HG03520 (cell line): Measurements from ENCODE around the gene EDA.

ENCODE experiments used
- ATAC-seq: cut with Tn5 transposase; IDR thresholded peaks from one replicate; pipeline ENCODE4 v1.9.1; 2021; ENCODE audit warnings: mild to moderate bottlenecking, moderate library complexity; ENCODE audit not compliant: unreplicated experiment

The EDA gene

GRCh38 chrX:69615779-69616456 is at the start of gene EDA:
EDA (plus strand) TSS chrX:69616113.
- peak; percentile 74 for ATAC-seq

DNA sequence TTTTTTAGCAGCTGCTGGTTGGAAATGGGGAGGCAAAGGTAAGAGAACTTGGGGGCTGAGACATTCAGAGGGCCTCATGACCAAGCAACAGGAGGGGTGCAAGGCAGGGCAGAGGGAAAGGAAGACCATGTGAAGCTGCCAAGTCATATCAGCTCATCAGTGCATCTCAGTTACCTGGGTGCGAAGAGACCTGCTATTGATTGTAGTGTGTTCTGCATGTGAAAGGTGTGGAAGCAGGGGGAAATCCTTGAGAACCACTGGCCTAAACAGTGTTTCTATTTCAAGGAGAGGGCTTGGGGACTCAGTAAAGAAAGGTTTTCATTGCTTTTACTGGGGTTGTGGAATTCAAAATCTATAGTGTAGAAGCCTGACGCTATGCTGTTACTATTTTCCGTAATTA is 47.1 kb upstream of the EDA start:
- no peak for ATAC-seq

DNA sequence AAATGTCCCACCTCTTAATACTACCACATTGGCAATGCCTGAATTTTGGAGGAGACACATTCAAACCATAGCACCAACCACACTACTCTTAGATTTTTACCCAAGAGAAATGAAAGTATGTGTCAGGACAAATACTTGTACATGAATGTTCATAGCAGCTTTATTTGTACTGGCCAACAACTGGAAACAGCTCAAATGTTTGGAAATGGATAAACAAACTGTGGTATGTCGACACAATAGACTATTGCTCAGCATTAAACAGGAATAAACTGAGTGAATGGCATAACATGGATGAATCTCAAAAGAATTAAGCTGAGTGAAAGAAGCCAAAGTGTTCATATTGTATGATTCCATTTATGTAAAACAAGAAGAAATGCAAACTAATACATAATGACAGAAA is 18.5 kb upstream of the EDA start:
- ATAC-seq, result no peak

GRCh38 chrX:69600182-69600581 is 15.7 kb upstream of the EDA start:
- no peak for ATAC-seq

DNA sequence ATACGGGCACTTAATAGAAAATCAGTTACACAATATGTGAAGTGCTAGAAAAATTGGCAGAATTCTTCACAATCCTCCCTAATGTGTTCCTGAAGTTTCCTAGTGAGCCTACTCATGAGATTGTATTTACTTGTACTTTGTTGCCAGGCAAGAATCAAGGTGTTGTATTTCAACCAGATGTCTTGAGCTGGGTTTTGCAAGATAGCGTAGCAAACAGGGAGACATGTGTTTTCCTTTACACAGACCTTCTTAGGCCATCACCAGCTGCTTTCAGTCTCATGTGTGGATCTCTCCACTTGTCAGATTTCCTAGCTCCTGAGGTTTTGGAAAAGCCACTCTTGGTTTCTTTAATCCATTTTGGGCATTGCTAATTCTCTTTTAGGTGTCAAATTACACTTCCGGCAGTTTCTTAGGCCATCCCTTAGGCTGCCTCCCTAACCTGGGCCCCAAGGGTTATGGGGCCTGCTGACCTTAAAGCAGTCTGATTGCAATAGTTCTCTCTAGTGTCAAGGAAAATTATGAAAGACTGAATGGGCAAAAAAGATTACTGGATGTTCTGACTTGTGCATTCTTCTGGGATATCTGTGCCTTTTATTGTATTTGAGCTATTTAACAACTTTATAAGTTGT is 12.2 kb upstream of the EDA start:
- ATAC-seq, result no peak

DNA sequence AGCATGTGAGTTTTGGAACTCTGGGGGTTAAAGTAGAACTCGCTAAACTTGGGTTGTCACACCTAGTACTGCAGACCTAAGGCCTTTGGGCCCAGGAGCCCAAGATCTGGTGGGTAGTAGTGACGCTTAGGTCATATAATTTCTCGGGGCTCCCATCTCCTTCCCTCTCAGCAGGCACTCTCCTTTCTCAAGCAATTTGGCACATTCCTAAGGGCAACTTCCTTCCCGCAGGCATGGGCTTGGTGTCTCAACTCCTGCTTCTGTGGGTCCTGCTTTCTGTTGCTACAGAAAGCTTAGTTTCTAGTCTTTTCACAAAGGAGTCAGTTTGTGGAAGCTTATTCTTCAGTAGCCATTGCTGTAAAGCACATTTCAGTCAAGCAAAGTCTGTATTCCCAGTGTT is 10.4 kb upstream of the EDA start:
- no peak for ATAC-seq

- no peak for ATAC-seq
Observed at GRCh38 chrX:69607616-69608015, 8.3 kb upstream of the EDA start.

- no peak for ATAC-seq
Observed at GRCh38 chrX:69613946-69614345, 2.0 kb upstream of the EDA start.

- ATAC-seq, result no peak
Observed at GRCh38 chrX:69614886-69615285, 1.0 kb upstream of the EDA start.

DNA sequence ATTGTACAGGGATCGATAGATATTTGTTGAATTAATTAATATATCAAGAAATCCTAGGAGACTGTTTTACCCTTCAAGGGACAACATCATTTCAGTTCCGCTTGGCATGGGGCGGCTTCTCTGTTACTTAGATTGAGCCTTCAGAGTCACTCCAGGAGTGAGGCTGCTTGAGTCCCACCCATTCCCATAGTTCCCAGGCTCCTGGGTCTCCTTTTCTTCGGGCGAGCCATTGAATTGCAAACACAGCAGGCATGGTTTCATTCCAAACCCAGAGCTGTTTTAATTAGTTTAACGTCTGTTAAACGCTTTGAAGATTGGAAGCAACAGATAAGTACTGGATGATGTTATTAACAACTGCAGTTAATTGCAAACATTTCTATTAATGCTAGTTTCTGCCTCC is 571 bp upstream of the EDA start:
- no peak for ATAC-seq

DNA sequence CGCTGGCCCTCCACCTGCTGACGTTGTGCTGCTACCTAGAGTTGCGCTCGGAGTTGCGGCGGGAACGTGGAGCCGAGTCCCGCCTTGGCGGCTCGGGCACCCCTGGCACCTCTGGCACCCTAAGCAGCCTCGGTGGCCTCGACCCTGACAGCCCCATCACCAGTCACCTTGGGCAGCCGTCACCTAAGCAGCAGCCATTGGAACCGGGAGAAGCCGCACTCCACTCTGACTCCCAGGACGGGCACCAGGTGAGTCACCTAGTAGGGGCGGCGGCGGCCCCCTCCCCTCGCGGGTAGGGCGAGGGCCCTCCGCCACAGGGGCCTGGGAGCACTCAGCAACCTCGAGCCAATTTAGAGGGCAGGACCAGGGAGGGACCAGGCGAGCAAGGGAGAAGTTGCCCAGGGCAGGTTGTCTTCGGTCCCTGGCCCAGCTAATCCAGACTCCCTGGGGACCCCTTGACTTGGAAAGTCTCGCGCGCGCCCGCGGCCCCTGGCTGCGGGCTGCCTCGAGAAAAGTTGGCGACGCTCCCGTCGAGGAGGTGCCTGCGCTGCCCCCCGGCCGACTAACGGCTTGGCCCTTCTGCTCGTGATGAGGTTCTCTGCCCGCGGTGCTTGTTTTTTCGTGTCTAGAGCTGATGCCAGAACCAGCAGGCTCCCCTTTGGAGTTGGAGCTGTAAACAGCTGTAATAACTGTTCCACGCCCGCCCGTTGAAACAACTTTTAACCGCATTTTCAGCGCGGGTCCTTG is 717 bp downstream of the EDA start:
- ATAC-seq, result no peak

DNA sequence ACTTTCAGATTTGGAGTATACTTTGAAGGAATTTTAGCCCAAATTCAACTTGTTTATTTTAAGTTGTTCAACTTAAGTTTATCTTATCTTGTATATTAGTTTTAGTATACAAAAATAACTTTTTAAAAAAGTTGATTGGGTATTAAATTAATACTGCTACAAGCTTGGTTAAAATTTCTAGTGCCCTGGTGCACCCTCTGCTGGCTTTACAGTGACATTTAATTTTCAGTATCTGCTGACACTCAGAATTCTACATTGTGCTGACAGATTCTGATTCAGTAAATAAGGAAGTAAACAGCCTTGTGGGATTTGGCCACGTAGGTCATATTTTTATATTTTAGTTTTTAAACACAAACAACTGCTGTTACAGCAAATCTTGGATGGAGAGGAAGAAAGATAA is 2.9 kb downstream of the EDA start:
- peak; percentile 46 for ATAC-seq

DNA sequence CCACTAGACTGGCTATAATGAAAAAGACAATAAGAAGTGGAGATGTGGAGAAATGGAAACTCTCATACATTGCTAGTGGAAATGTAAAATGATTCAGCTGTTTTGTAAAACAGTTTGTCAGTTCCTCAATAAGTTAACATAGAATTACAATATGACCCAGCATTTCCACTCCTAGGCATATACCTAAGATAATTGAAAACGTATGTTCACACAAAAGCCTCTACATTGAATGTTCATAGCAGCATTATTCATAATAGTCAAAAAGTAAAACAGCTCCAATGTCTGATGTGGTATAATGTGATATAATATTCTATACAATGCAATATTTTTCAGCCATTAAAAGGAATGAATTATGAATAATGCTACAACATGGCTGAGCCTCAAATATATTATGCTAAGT is 10.2 kb downstream of the EDA start:
- ATAC-seq, result no peak

DNA sequence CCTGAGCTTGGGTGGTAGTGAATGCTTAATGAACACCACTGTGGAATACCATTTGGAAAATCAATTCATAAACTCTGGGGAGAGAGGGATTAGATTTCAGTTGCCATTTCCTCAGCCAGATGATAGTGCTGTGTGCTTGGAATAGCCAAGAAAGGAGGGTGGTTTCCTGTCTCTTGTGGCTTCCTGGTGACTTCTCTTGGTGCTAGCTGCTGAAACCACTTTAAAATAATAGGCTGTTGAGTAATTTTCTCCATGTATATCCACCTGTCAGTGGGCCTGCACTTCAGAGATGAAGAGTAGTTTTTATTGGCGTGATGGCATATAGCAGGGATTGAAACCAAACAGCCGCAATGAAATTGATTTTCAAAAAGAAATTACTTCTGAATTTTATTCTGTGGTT is 11.8 kb downstream of the EDA start:
- ATAC-seq, result no peak

- no peak for ATAC-seq
Observed at GRCh38 chrX:69630147-69630546, 14.2 kb downstream of the EDA start.

GRCh38 chrX:69664693-69665092 is 48.8 kb downstream of the EDA start:
- ATAC-seq, result no peak

- ATAC-seq, result no peak
Observed at GRCh38 chrX:69670001-69670555, 54.2 kb downstream of the EDA start.

GRCh38 chrX:69674891-69675290 is 59.0 kb downstream of the EDA start:
- ATAC-seq, result no peak

GRCh38 chrX:69705818-69706217 is 89.9 kb downstream of the EDA start:
- no peak for ATAC-seq

DNA sequence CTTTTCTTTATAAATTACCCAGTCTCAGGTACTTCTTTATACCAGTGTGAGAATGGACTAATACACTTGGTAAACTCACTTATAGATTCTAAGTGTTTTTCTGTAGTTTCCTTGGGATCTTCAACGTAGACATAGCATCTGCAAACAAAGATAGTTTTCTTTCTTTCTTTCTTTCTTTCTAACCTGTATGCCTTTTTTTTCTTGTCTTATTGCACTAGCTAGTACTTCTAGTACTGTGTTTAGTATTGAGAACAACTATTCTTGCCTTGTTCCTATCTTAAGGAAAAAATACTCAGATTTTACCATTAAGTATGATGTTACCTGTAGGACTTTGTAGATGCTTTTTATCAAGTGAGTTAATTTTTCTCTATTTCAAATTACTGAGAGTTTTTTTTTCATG is 102.2 kb downstream of the EDA start:
- ATAC-seq, result no peak

DNA sequence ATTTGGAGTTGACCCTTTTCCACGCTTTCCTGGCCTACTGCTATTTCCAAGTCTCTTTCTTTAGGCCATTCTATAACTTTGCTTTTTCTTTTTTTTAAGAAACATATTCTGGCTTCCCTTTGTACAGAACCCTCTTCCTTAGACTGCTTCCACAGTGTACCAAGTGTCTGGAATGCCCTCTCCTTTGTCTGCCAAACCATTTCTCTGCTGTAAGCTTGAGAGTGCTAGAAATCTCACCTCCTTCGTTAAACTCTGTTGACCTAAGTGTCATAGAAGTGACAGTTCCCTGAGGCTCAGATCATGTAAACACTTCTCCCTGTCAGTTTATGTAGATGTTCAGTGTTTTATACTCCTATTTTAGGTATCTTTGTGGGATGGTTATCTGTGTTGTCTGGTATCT is 108.4 kb downstream of the EDA start:
- no peak for ATAC-seq

DNA sequence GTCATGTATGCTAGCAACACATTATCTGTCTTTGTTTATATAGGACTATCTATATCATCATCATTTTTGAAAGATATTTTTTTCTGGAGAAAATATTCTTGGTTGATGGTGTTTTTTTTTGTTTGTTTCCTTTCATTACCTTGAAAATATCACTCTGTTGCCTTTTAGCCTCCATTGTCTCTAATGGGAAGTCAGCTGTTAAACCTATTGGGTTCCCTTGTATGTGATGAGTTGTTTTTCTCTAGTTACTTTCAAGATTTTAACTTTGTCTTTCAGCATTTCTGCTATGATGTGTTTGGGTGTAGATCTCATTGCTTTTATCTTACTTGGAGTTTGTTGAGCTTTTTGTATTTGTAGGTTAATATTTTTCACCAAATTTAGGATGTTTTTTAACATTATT is 124.4 kb downstream of the EDA start:
- no peak for ATAC-seq
